Caco-2 (cell line): ENCODE data around the gene DLG2. TPM values are rescaled to one million over a fixed set of nuclear protein-coding genes. Genes with fewer than 3 reads are reported as not detected.

Experiments used
- BruUV-seq: library from RNA; stranded (reverse); fragments of 400-500 nt; replicated peaks from 2 replicates; lab custom pipeline; 2021; lab: Mats Ljungman, UMichigan
- CTCF ChIA-PET: fragments of 300-600 bp; sonication (Branson Sonifier 250); formaldehyde crosslinking; loops from one replicate; lab custom pipeline; 2022; ENCODE audit warnings: antibody characterized with exemption; lab: Charles Lee
- POLR2A ChIA-PET: fragments of 300-600 bp; sonication (Branson Sonifier 250); formaldehyde crosslinking; loops from one replicate; lab custom pipeline; 2022; ENCODE audit warnings: antibody characterized with exemption; lab: Charles Lee
- DNase-seq, 2 experiments: peaks; one replicate each; pipeline versions ENCODE4 v3.0.0 to v3.0.0-alpha.2; 2020 to 2022
- H3K27me3 ChIP-seq: replicated peaks from 2 replicates; pipeline ENCODE4 v1.6.0; 2011; ENCODE audit warnings: low read length; ENCODE audit not compliant: control insufficient read depth, insufficient read depth
- H3K36me3 ChIP-seq: 2 replicates; pipeline ENCODE4 v1.5.1; 2011; ENCODE audit warnings: low read length; ENCODE audit not compliant: control insufficient read depth, insufficient read depth
- H3K4me1 ChIP-seq: fragments of 250-450 bp; sonication (Bioruptor Pico); 2 replicates; pipeline ENCODE4 v1.5.1; 2020; ENCODE audit warnings: mild to moderate bottlenecking
- H3K4me3 ChIP-seq: 2 replicates; pipeline ENCODE4 v1.5.1; 2011; ENCODE audit warnings: low read depth, mild to moderate bottlenecking, control low read depth, low read length
- H3K9me3 ChIP-seq: fragments of 250-450 bp; sonication (Bioruptor Pico); 2 replicates; pipeline ENCODE4 v1.5.1; 2020; ENCODE audit warnings: mild to moderate bottlenecking, moderate library complexity
- H3K27ac Mint-ChIP-seq: one replicate; pipeline ENCODE4 v1.8.0; 2022; ENCODE audit warnings: mixed read lengths; ENCODE audit not compliant: unreplicated experiment
- H3K27me3 Mint-ChIP-seq: one replicate; pipeline ENCODE4 v1.8.0; 2022; ENCODE audit warnings: mixed read lengths; ENCODE audit not compliant: insufficient read depth, unreplicated experiment
- H3K36me3 Mint-ChIP-seq: one replicate; pipeline ENCODE4 v1.8.0; 2022; ENCODE audit warnings: mild to moderate bottlenecking, mixed read lengths; ENCODE audit not compliant: insufficient read depth, unreplicated experiment
- H3K4me1 Mint-ChIP-seq: one replicate; pipeline ENCODE4 v1.8.0; 2022; ENCODE audit warnings: low read depth, mixed read lengths; ENCODE audit not compliant: unreplicated experiment
- H3K4me3 Mint-ChIP-seq: one replicate; pipeline ENCODE4 v1.8.0; 2022; ENCODE audit warnings: mild to moderate bottlenecking, moderate library complexity, mixed read lengths; ENCODE audit not compliant: unreplicated experiment
- H3K9me3 Mint-ChIP-seq: one replicate; pipeline ENCODE4 v1.8.0; 2022; ENCODE audit warnings: mixed read lengths; ENCODE audit not compliant: unreplicated experiment
- CTCF ChIP-seq, 2 experiments: fragments of 200-600 bp in 1 of 2; IDR thresholded peaks; 1 replicate in 1 of 2; 2 replicates in 1 of 2; pipeline versions ENCODE4 v1.5.1 to v1.8.0; 2011 to 2022; ENCODE audit warnings: antibody characterized with exemption in 1 of 2, control low read depth in 1 of 2, inconsistent platforms in 1 of 2, low read depth in 1 of 2, low read length in 1 of 2, mild to moderate bottlenecking in 1 of 2, moderate library complexity in 1 of 2; ENCODE audit not compliant: insufficient read depth in 1 of 2, severe bottlenecking in 1 of 2, unreplicated experiment in 1 of 2
- intact Hi-C: fragments of 100-400 bp; cut with micrococcal nuclease; formaldehyde crosslinking; loops from one replicate; pipeline ENCODE4 v1.10.0; 2022; ENCODE audit not compliant: unreplicated experiment
- total RNA-seq: library from RNA; stranded (reverse); gene quantifications from 2 replicates; pipeline ENCODE4 v1.2.3, GENCODE V29; 2022

The DLG2 gene
- total RNA-seq, 1 experiment from 2014 or later: 21.6 TPM

GRCh38 chr11:84292006-84292405 is 1335.1 kb downstream of the DLG2 start:
- no peak for DNase-seq
- ChIA-PET POLR2A (no interaction called here), CTCF (no interaction called here)
- Mint-ChIP-seq H3K27ac (no peak overlapping the region), H3K27me3 (peaks cover 3% of the 10 kb centered on the region), H3K9me3 (no peaks in the 10 kb centered on the region), H3K4me3 (no peak overlapping the region), H3K36me3 (no peaks in the 10 kb centered on the region), H3K4me1 (no peaks in the 10 kb centered on the region)
- Histone ChIP-seq H3K36me3 (no peaks in the 10 kb centered on the region), H3K4me1 (no peaks in the 10 kb centered on the region), H3K9me3 (no peaks in the 10 kb centered on the region), H3K4me3 (no peak overlapping the region), H3K27me3 (no peaks in the 10 kb centered on the region)
- intact Hi-C loops: no loop called here
- TF ChIP-seq CTCF (IDR thresholded peaks at IDR 0.05; ENCODE audit: insufficient read depth in 1 of 2, low read depth in 1 of 2, low read length in 1 of 2, severe bottlenecking in 1 of 2, unreplicated experiment in 1 of 2): no peak
- no TSS peak for BruUV-seq

GRCh38 chr11:84290647-84291046 is 1336.5 kb downstream of the DLG2 start:
- DNase-seq: no peak
- Mint-ChIP-seq H3K27ac (no peak overlapping the region), H3K4me3 (no peak overlapping the region), H3K4me1 (no peaks in the 10 kb centered on the region), H3K36me3 (no peaks in the 10 kb centered on the region), H3K27me3 (peaks cover 3% of the 10 kb centered on the region), H3K9me3 (no peaks in the 10 kb centered on the region)
- Histone ChIP-seq H3K36me3 (no peaks in the 10 kb centered on the region), H3K27me3 (no peaks in the 10 kb centered on the region), H3K9me3 (no peaks in the 10 kb centered on the region), H3K4me1 (no peaks in the 10 kb centered on the region), H3K4me3 (no peak overlapping the region)
- BruUV-seq: no TSS peak
- POLR2A ChIA-PET: no interaction called here
- TF ChIP-seq CTCF (IDR thresholded peaks at IDR 0.05; ENCODE audit: insufficient read depth in 1 of 2, low read depth in 1 of 2, low read length in 1 of 2, severe bottlenecking in 1 of 2, unreplicated experiment in 1 of 2): no peak
- CTCF ChIA-PET: no interaction called here
- intact Hi-C loops: no loop called here

- ChIA-PET POLR2A (no interaction called here), CTCF (no interaction called here)
- BruUV-seq: no TSS peak
- Mint-ChIP-seq H3K27me3 (peaks cover 3% of the 10 kb centered on the region), H3K4me3 (no peak overlapping the region), H3K9me3 (no peaks in the 10 kb centered on the region), H3K27ac (no peak overlapping the region), H3K36me3 (no peaks in the 10 kb centered on the region), H3K4me1 (no peaks in the 10 kb centered on the region)
- no peaks in the 10 kb centered on the region for H3K27me3 ChIP-seq
- H3K36me3 ChIP-seq: no peaks in the 10 kb centered on the region
- no peak for TF ChIP-seq CTCF (IDR thresholded peaks at IDR 0.05; ENCODE audit: insufficient read depth in 1 of 2, low read depth in 1 of 2, low read length in 1 of 2, severe bottlenecking in 1 of 2, unreplicated experiment in 1 of 2)
- no peaks in the 10 kb centered on the region for H3K4me1 ChIP-seq
- DNase-seq: no peak
- intact Hi-C loops: no loop called here
- H3K4me3 ChIP-seq: no peak overlapping the region
- no peaks in the 10 kb centered on the region for H3K9me3 ChIP-seq
Measured at GRCh38 chr11:84289381-84289906, 1337.7 kb downstream of the DLG2 start.
